Gastrocnemius medialis (tissue), 4 donors: ENCODE measurements around the gene OBP2A.

Source experiments
- CTCF ChIP-seq, 5 experiments: fragments of 450-650 bp in 3 of 5; fragments of 200-600 bp in 2 of 5; sonication (generic) in 2 of 5; IDR thresholded peaks in 4 of 5; conservative IDR thresholded peaks in 1 of 5; 1 replicate in 4 of 5; 2 replicates in 1 of 5; pipeline ENCODE4 v1.5.1; 2016 to 2019; ENCODE audit warnings: antibody characterized with exemption in 5 of 5, mild to moderate bottlenecking in 3 of 5, moderate library complexity in 3 of 5
- POLR2A ChIP-seq, 2 donors: fragments of 450-650 bp; IDR thresholded peaks; one replicate each; pipeline ENCODE4 v1.6.1; 2017; ENCODE audit warnings: antibody characterized with exemption in 2 of 2, mild to moderate bottlenecking in 2 of 2, moderate library complexity in 2 of 2

- no peak for TF ChIP-seq POLR2A (IDR thresholded peaks at IDR 0.05)
- TF ChIP-seq CTCF (IDR thresholded peaks at IDR 0.05 in 4 of 5, conservative IDR thresholded peaks at IDR 0.05 in 1 of 5): no peak
Observed at GRCh38 chr9:135517407-135517822, 28.5 kb upstream of the OBP2A start.
